ENCODE results near the gene SFXN5. TPM values are rescaled to one million over a fixed set of nuclear protein-coding genes. Genes with fewer than 3 reads are reported as not detected.

The SFXN5 gene
- polyA plus RNA-seq, 3 donors = 5.9 to 28.6 (median 9.5) TPM

- peaks cover 24 to 53% of the 10 kb centered on the region in 2 donors for H3K36me3 ChIP-seq (replicated peaks in 1 of 2; ENCODE audit: control insufficient read depth in 1 of 2, insufficient read depth in 2 of 2, low read length in 2 of 2)
- Mint-ChIP-seq H3K36me3 (peaks cover 54 to 69% of the 10 kb centered on the region in 2 donors), H3K4me1 (peaks cover 47% of the 10 kb centered on the region), H3K9me3 (peaks cover 0 to 4% (median 0%) of the 10 kb centered on the region in 7 donors), H3K27ac (peak overlapping the region; percentile 40 to 91 (median 79)), H3K4me3 (peak overlapping the region; percentile 21 to 89), H3K27me3 (ENCODE audit: low read depth in 3 of 3) (no peaks in the 10 kb centered on the region)
- no peaks in the 10 kb centered on the region for H3K27me3 ChIP-seq (ENCODE audit: control insufficient read depth in 2 of 2, insufficient read depth in 2 of 2, low read length in 2 of 2)
- no peak overlapping the region for H3K9ac ChIP-seq (ENCODE audit: insufficient read depth, low read length, poor library complexity, severe bottlenecking)
- WGBS (ENCODE audit: insufficient coverage) = no CpG with 5 or more reads among the region's 3 CpGs
- peaks cover 25 to 32% of the 10 kb centered on the region in 2 donors for H3K4me1 ChIP-seq (ENCODE audit: control insufficient read depth in 1 of 2, insufficient read depth in 2 of 2, low read length in 2 of 2)
- peak overlapping the region in 1 of 2 donors; percentile 69 for H3K27ac ChIP-seq (ENCODE audit: low read depth in 1 of 2, low read length in 2 of 2)
- DNase-seq = peak; percentile 62 to 77 (median 67)
- intact Hi-C loops (cut with micrococcal nuclease) = no loop called here
- H4K20me1 ChIP-seq (ENCODE audit: insufficient read depth, low read length) = no peaks in the 10 kb centered on the region
- H3K79me2 ChIP-seq (ENCODE audit: insufficient read depth, low read length) = no peaks in the 10 kb centered on the region
- H2AFZ ChIP-seq (ENCODE audit: insufficient read depth, low read depth, low read length, poor library complexity, severe bottlenecking) = no peak overlapping the region
- TF ChIP-seq CTCF (IDR thresholded peaks at IDR 0.05) = no peak
- H3K4me2 ChIP-seq (replicated peaks; ENCODE audit: extremely low read depth, low read length, poor library complexity, severe bottlenecking) = peak overlapping the region; percentile 63
- H3K9me3 ChIP-seq (replicated peaks in 1 of 2; ENCODE audit: control insufficient read depth in 1 of 2, insufficient read depth in 1 of 2, low read length in 2 of 2) = no peaks in the 10 kb centered on the region
- H3K4me3 ChIP-seq (replicated peaks in 1 of 3; ENCODE audit: low read depth in 2 of 3, low read length in 3 of 3) = peak overlapping the region in 1 of 3 experiments; percentile 54
Measured at GRCh38 chr2:72979896-72980295, 91.6 kb downstream of the SFXN5 start.

GRCh38 chr2:72975017-72975416 lies 96.5 kb downstream of the SFXN5 start:
- Mint-ChIP-seq H3K9me3 (peaks cover 0 to 4% (median 0%) of the 10 kb centered on the region in 7 donors), H3K27me3 (ENCODE audit: low read depth in 3 of 3) (peaks cover 0 to 3% (median 0%) of the 10 kb centered on the region in 3 donors), H3K4me3 (no peak overlapping the region), H3K4me1 (peaks cover 34% of the 10 kb centered on the region), H3K36me3 (peaks cover 41 to 74% of the 10 kb centered on the region in 2 donors), H3K27ac (no peak overlapping the region)
- Histone ChIP-seq H3K4me2 (replicated peaks; ENCODE audit: extremely low read depth, low read length, poor library complexity, severe bottlenecking) (no peak overlapping the region), H2AFZ (ENCODE audit: insufficient read depth, low read depth, low read length, poor library complexity, severe bottlenecking) (no peak overlapping the region), H3K4me3 (replicated peaks in 1 of 3; ENCODE audit: low read depth in 2 of 3, low read length in 3 of 3) (no peak overlapping the region), H3K36me3 (replicated peaks in 1 of 2; ENCODE audit: control insufficient read depth in 1 of 2, insufficient read depth in 2 of 2, low read length in 2 of 2) (peaks cover 10 to 61% of the 10 kb centered on the region in 2 donors), H3K27ac (ENCODE audit: low read depth in 1 of 2, low read length in 2 of 2) (no peak overlapping the region), H3K4me1 (ENCODE audit: control insufficient read depth in 1 of 2, insufficient read depth in 2 of 2, low read length in 2 of 2) (peaks cover 21 to 25% of the 10 kb centered on the region in 2 donors), H3K27me3 (ENCODE audit: control insufficient read depth in 2 of 2, insufficient read depth in 2 of 2, low read length in 2 of 2) (no peaks in the 10 kb centered on the region), H3K9ac (ENCODE audit: insufficient read depth, low read length, poor library complexity, severe bottlenecking) (no peak overlapping the region), H3K79me2 (ENCODE audit: insufficient read depth, low read length) (no peaks in the 10 kb centered on the region), H4K20me1 (ENCODE audit: insufficient read depth, low read length) (peaks cover 15% of the 10 kb centered on the region), H3K9me3 (replicated peaks in 1 of 2; ENCODE audit: control insufficient read depth in 1 of 2, insufficient read depth in 1 of 2, low read length in 2 of 2) (no peaks in the 10 kb centered on the region)
- no peak for DNase-seq
- intact Hi-C loops (cut with micrococcal nuclease) = no loop called here
- WGBS (ENCODE audit: insufficient coverage) = 87% methylated on average over 3 of the region's 3 CpGs
- TF ChIP-seq CTCF (IDR thresholded peaks at IDR 0.05) = no peak
